NT2/D1 (cell line): ENCODE results near the gene SLC25A39.
"Not testable (repeated sequence)": the region's sequence is repeated elsewhere in the genome, so short reads cannot be mapped to it uniquely, and the experiment has no call there.

Experiments
- DNase-seq: peaks from one replicate; pipeline ENCODE4 v3.0.0-alpha.2; 2011; ENCODE audit warnings: low read depth, low spot score
- H3K27me3 ChIP-seq: 2 replicates; pipeline ENCODE4 v1.6.0; 2011; ENCODE audit warnings: mild to moderate bottlenecking; ENCODE audit not compliant: insufficient read length, insufficient read depth
- H3K36me3 ChIP-seq: 2 replicates; pipeline ENCODE4 v1.6.1; 2011; ENCODE audit warnings: mild to moderate bottlenecking, low read length, mixed read lengths; ENCODE audit not compliant: insufficient read depth, insufficient read length
- H3K4me1 ChIP-seq: 2 replicates; pipeline ENCODE4 v1.5.1; 2011; ENCODE audit not compliant: insufficient read depth, insufficient read length
- H3K4me3 ChIP-seq: 2 replicates; pipeline ENCODE4 v1.5.1; 2011; ENCODE audit warnings: low read depth; ENCODE audit not compliant: insufficient read length
- H3K9ac ChIP-seq: 2 replicates; pipeline ENCODE4 v1.6.0; 2011; ENCODE audit warnings: low read depth; ENCODE audit not compliant: insufficient read length
- H3K9me3 ChIP-seq: 2 replicates; pipeline ENCODE4 v1.5.1; 2011; ENCODE audit warnings: mild to moderate bottlenecking, low read length; ENCODE audit not compliant: insufficient read depth
- SUZ12 ChIP-seq: IDR thresholded peaks from 2 replicates; pipeline ENCODE4 v1.6.1; 2011; ENCODE audit not compliant: insufficient read length, insufficient read depth; ENCODE audit errors: extremely low read depth
- YY1 ChIP-seq: IDR thresholded peaks from 2 replicates; pipeline ENCODE4 v1.6.1; 2011; ENCODE audit not compliant: insufficient read length, insufficient read depth
- ZNF274 ChIP-seq: IDR thresholded peaks from 2 replicates; pipeline ENCODE4 v1.6.1; 2011; ENCODE audit warnings: mild to moderate bottlenecking, low read depth, low read length

The SLC25A39 gene

GRCh38 chr17:44348234-44348987 is 23.8 kb upstream of the SLC25A39 start:
- H3K36me3 ChIP-seq, result peaks cover 46% of the 10 kb centered on the region
- H3K9ac ChIP-seq, result no peak overlapping the region
- no peak for TF ChIP-seq ZNF274
- no peak for TF ChIP-seq SUZ12
- TF ChIP-seq YY1, result no peak
- H3K9me3 ChIP-seq, result no peaks in the 10 kb centered on the region
- DNase-seq, result no peak
- H3K27me3 ChIP-seq, result peaks cover 10% of the 10 kb centered on the region
- no peak overlapping the region for H3K4me3 ChIP-seq
- H3K4me1 ChIP-seq, result peaks cover 8% of the 10 kb centered on the region

- not testable (repeated sequence) for H3K9me3 ChIP-seq, H3K9ac ChIP-seq, DNase-seq, H3K4me3 ChIP-seq, H3K4me1 ChIP-seq
- peaks cover 20% of the 10 kb centered on the region for H3K27me3 ChIP-seq
- peaks cover 40% of the 10 kb centered on the region for H3K36me3 ChIP-seq
These were observed 22.8 kb upstream of the SLC25A39 start for GRCh38 chr17:44347206-44348055.

- TF ChIP-seq YY1 (no peak), SUZ12 (no peak), ZNF274 (no peak)
- peak overlapping the region; percentile 94 for H3K4me3 ChIP-seq
- H3K9me3 ChIP-seq, result no peaks in the 10 kb centered on the region
- H3K4me1 ChIP-seq, result peaks cover 6% of the 10 kb centered on the region
- peaks cover 28% of the 10 kb centered on the region for H3K36me3 ChIP-seq
- H3K27me3 ChIP-seq, result peaks cover 29% of the 10 kb centered on the region
- peak overlapping the region; percentile 53 for H3K9ac ChIP-seq
- DNase-seq, result no peak
These were observed 21.6 kb upstream of the SLC25A39 start for GRCh38 chr17:44346064-44346844.

GRCh38 chr17:44345454-44346026 is 20.9 kb upstream of the SLC25A39 start:
- Histone ChIP-seq H3K27me3 (peaks cover 31% of the 10 kb centered on the region), H3K4me1 (peaks cover 6% of the 10 kb centered on the region), H3K36me3 (peaks cover 21% of the 10 kb centered on the region), H3K4me3 (peak overlapping the region; percentile 94), H3K9me3 (no peaks in the 10 kb centered on the region), H3K9ac (peak overlapping the region; percentile 94)
- TF ChIP-seq ZNF274 (no peak), YY1 (no peak), SUZ12 (no peak)
- DNase-seq, result peak; percentile 67

GRCh38 chr17:44344939-44345453 is 20.4 kb upstream of the SLC25A39 start, which contains the start of gene GRN:
Gene GRN (plus strand): TSS chr17:44345302. CDS start chr17:44349165, 3,863 bp downstream.
- no peaks in the 10 kb centered on the region for H3K9me3 ChIP-seq
- peak within 1 kb of the TSS; percentile 94 for H3K4me3 ChIP-seq
- H3K4me1 ChIP-seq, result peaks cover 6% of the 10 kb centered on the region
- H3K27me3 ChIP-seq, result peaks cover 33% of the 10 kb centered on the region
- peak within 1 kb of the TSS; percentile 94 for H3K9ac ChIP-seq
- peaks cover 16% of the 10 kb centered on the region for H3K36me3 ChIP-seq
- no peak for TF ChIP-seq SUZ12
- TF ChIP-seq YY1, result no peak
- no peak for TF ChIP-seq ZNF274
- DNase-seq, result peak; percentile 95

- Histone ChIP-seq H3K9me3 (no peaks in the 10 kb centered on the region), H3K4me3 (no peak overlapping the region), H3K9ac (peak overlapping the region; percentile 43), H3K4me1 (peaks cover 6% of the 10 kb centered on the region), H3K27me3 (peaks cover 33% of the 10 kb centered on the region), H3K36me3 (peaks cover 2% of the 10 kb centered on the region)
- no peak for DNase-seq
- TF ChIP-seq YY1, result no peak
- TF ChIP-seq SUZ12, result no peak
- TF ChIP-seq ZNF274, result no peak
These were observed 19.0 kb upstream of the SLC25A39 start for GRCh38 chr17:44343510-44344209.

- not testable (repeated sequence) for H3K4me1 ChIP-seq, H3K36me3 ChIP-seq, H3K9me3 ChIP-seq, H3K4me3 ChIP-seq, H3K9ac ChIP-seq, DNase-seq
- peaks cover 33% of the 10 kb centered on the region for H3K27me3 ChIP-seq
These were observed 15.9 kb upstream of the SLC25A39 start for GRCh38 chr17:44340553-44340952.
